SU-DHL-6 (cell line): Measurements from ENCODE around the gene AHI1.

Experiments
- CTCF ChIP-seq: fragments of 200-600 bp; sonication (generic); IDR thresholded peaks from one replicate; pipeline ENCODE4 v1.5.1; 2017; ENCODE audit warnings: antibody characterized with exemption, mild to moderate bottlenecking, low read length, moderate library complexity; ENCODE audit not compliant: insufficient read depth, poor library complexity, severe bottlenecking
- EZH2phosphoT487 ChIP-seq: fragments of 200-600 bp; sonication (generic), shearing (Covaris generic); conservative IDR thresholded peaks from 2 replicates; pipeline ENCODE4 v1.6.1; 2018; ENCODE audit warnings: mild to moderate bottlenecking, antibody characterized with exemption, low read length, moderate library complexity, mixed read lengths

- TF ChIP-seq CTCF = no peak
- TF ChIP-seq EZH2phosphoT487 = no peak
Observed at GRCh38 chr6:135475292-135475886, 22.2 kb downstream of the AHI1 start.
